NB4 (cell line): ENCODE data around the gene DEXI.

Experiments used
- DNase-seq: peaks from one replicate; pipeline ENCODE4 v3.0.0; 2010; ENCODE audit warnings: low read depth
- H3K4me3 ChIP-seq: one replicate; pipeline ENCODE4 v1.5.1; 2011; ENCODE audit warnings: mild to moderate bottlenecking, low read depth, low read length, moderate library complexity
- CTCF ChIP-seq: IDR thresholded peaks from one replicate; pipeline ENCODE4 v1.5.1; 2012; ENCODE audit warnings: low read depth, low read length
- MAX ChIP-seq: IDR thresholded peaks from 2 replicates; pipeline ENCODE4 v1.6.1; 2011; ENCODE audit warnings: low read depth, low read length
- MYC ChIP-seq: IDR thresholded peaks from 2 replicates; pipeline ENCODE4 v1.6.1; 2011; ENCODE audit warnings: low read depth, low read length
- POLR2A ChIP-seq: IDR thresholded peaks from 2 replicates; pipeline ENCODE4 v1.6.1; 2011; ENCODE audit warnings: mild to moderate bottlenecking; ENCODE audit not compliant: insufficient read length; ENCODE audit errors: extremely low read depth

DEXI gene

GRCh38 chr16:10902999-10903398, 39.3 kb downstream of the DEXI start:
- H3K4me3 ChIP-seq, result no peak overlapping the region
- DNase-seq, result no peak
- TF ChIP-seq MYC (no peak), CTCF (no peak), MAX (no peak), POLR2A (no peak)

GRCh38 chr16:10897134-10897533, 45.1 kb downstream of the DEXI start:
- H3K4me3 ChIP-seq, result no peak overlapping the region
- TF ChIP-seq CTCF (no peak), POLR2A (no peak), MYC (no peak), MAX (no peak)
- no peak for DNase-seq

- no peak overlapping the region for H3K4me3 ChIP-seq
These were observed 45.5 kb downstream of the DEXI start for GRCh38 chr16:10896723-10897122.

GRCh38 chr16:10896165-10896564, 46.1 kb downstream of the DEXI start:
- no peak for TF ChIP-seq MAX
- TF ChIP-seq CTCF, result no peak
- no peak for TF ChIP-seq POLR2A
- TF ChIP-seq MYC, result no peak
- no peak for DNase-seq

More at GRCh38 chr16:10896723-10897122, 45.5 kb downstream of the DEXI start:
- TF ChIP-seq MYC (no peak), CTCF (no peak), POLR2A (no peak), MAX (no peak)
- DNase-seq, result no peak

GRCh38 chr16:10895053-10895946, 47.0 kb downstream of the DEXI start:
- H3K4me3 ChIP-seq, result no peak overlapping the region

More at GRCh38 chr16:10896165-10896564, 46.1 kb downstream of the DEXI start:
- no peak overlapping the region for H3K4me3 ChIP-seq

More at GRCh38 chr16:10895053-10895946, 47.0 kb downstream of the DEXI start:
- no peak for TF ChIP-seq MYC
- no peak for TF ChIP-seq POLR2A
- TF ChIP-seq MAX, result no peak
- no peak for TF ChIP-seq CTCF
- peak; percentile 55 for DNase-seq
